GM21737 (cell line): ENCODE results near the gene EML5.
"Not testable (repeated sequence)": the region's sequence is repeated elsewhere in the genome, so short reads cannot be mapped to it uniquely, and the experiment has no call there.

ENCODE experiments used
- ATAC-seq: cut with Tn5 transposase; IDR thresholded peaks from one replicate; pipeline ENCODE4 v1.9.1; 2021; ENCODE audit warnings: mild to moderate bottlenecking, moderate library complexity; ENCODE audit not compliant: unreplicated experiment

Gene EML5

GRCh38 chr14:88804477-88804876 lies 11.7 kb upstream of the EML5 start:
- ATAC-seq: no peak

- no peak for ATAC-seq
These were observed 11.3 kb upstream of the EML5 start for GRCh38 chr14:88804035-88804434.

- ATAC-seq: no peak
These were observed 9.8 kb upstream of the EML5 start for GRCh38 chr14:88802596-88802995.

- no peak for ATAC-seq
These were observed 6.8 kb upstream of the EML5 start for GRCh38 chr14:88799522-88799921.

GRCh38 chr14:88798156-88798555 lies 5.4 kb upstream of the EML5 start:
- no peak for ATAC-seq

- no peak for ATAC-seq
These were observed 489 bp upstream of the EML5 start for GRCh38 chr14:88793259-88793625.

GRCh38 chr14:88791629-88792472 lies 902 bp downstream of the EML5 start:
- peak; percentile 11 for ATAC-seq

GRCh38 chr14:88791252-88791621 lies 1.5 kb downstream of the EML5 start:
- no peak for ATAC-seq

- ATAC-seq: no peak
These were observed 2.1 kb downstream of the EML5 start for GRCh38 chr14:88790501-88791251.

GRCh38 chr14:88789573-88789972 lies 3.2 kb downstream of the EML5 start:
- ATAC-seq: not testable (repeated sequence)

GRCh38 chr14:88786715-88787114 lies 6.0 kb downstream of the EML5 start:
- no peak for ATAC-seq

GRCh38 chr14:88785911-88786310 lies 6.8 kb downstream of the EML5 start:
- ATAC-seq: no peak

- ATAC-seq: no peak
These were observed 17.2 kb downstream of the EML5 start for GRCh38 chr14:88775532-88775931.

GRCh38 chr14:88770736-88771135 lies 22.0 kb downstream of the EML5 start:
- ATAC-seq: no peak

- no peak for ATAC-seq
These were observed 27.6 kb downstream of the EML5 start for GRCh38 chr14:88765130-88765529.

GRCh38 chr14:88753873-88754272 lies 38.9 kb downstream of the EML5 start:
- no peak for ATAC-seq

GRCh38 chr14:88750945-88751344 lies 41.8 kb downstream of the EML5 start:
- no peak for ATAC-seq

- ATAC-seq: no peak
These were observed 42.3 kb downstream of the EML5 start for GRCh38 chr14:88750413-88750812.

- no peak for ATAC-seq
These were observed 43.6 kb downstream of the EML5 start for GRCh38 chr14:88749139-88749538.

GRCh38 chr14:88748288-88748687 lies 44.5 kb downstream of the EML5 start:
- ATAC-seq: no peak

GRCh38 chr14:88746052-88746451 lies 46.7 kb downstream of the EML5 start:
- no peak for ATAC-seq

- ATAC-seq: no peak
These were observed 55.5 kb downstream of the EML5 start for GRCh38 chr14:88737245-88737644.
